ENCODE data around the gene CHFR.
"Not testable (repeated sequence)": the region's sequence is repeated elsewhere in the genome, so short reads cannot be mapped to it uniquely, and the experiment has no call there.

CHFR gene

GRCh38 chr12:132797820-132798570, 89.4 kb downstream of the CHFR start:
- FAIRE-seq (no peak), DNase-seq (ENCODE audit: insufficient read length) (no peak)
- TF ChIP-seq POLR2A (IDR thresholded peaks at IDR 0.05; ENCODE audit: low read depth, low read length) (no peak), POLR2AphosphoS5 (IDR thresholded peaks at IDR 0.05; ENCODE audit: low read depth, low read length) (no peak), TAF1 (IDR thresholded peaks at IDR 0.05; ENCODE audit: borderline replicate concordance, low read depth, low read length) (no peak)

GRCh38 chr12:132795847-132796246, 91.6 kb downstream of the CHFR start:
- no peak for TF ChIP-seq TAF1 (IDR thresholded peaks at IDR 0.05; ENCODE audit: borderline replicate concordance, low read depth, low read length)
- no peak for TF ChIP-seq POLR2A (IDR thresholded peaks at IDR 0.05; ENCODE audit: low read depth, low read length)
- TF ChIP-seq POLR2AphosphoS5 (IDR thresholded peaks at IDR 0.05; ENCODE audit: low read depth, low read length) = no peak
- FAIRE-seq (no peak), DNase-seq (ENCODE audit: insufficient read length) (no peak)

- not testable (repeated sequence) for FAIRE-seq; DNase-seq (ENCODE audit: insufficient read length)
Measured at GRCh38 chr12:132791940-132792339, 95.5 kb downstream of the CHFR start.

GRCh38 chr12:132789099-132789471, 98.3 kb downstream of the CHFR start:
- TF ChIP-seq POLR2A (IDR thresholded peaks at IDR 0.05; ENCODE audit: low read depth, low read length) (no peak), TAF1 (IDR thresholded peaks at IDR 0.05; ENCODE audit: borderline replicate concordance, low read depth, low read length) (no peak), POLR2AphosphoS5 (IDR thresholded peaks at IDR 0.05; ENCODE audit: low read depth, low read length) (no peak)
- FAIRE-seq (no peak), DNase-seq (ENCODE audit: insufficient read length) (no peak)

GRCh38 chr12:132788375-132789098, 98.9 kb downstream of the CHFR start:
- DNase-seq (ENCODE audit: insufficient read length) = no peak
- FAIRE-seq = no peak
- TF ChIP-seq POLR2A (IDR thresholded peaks at IDR 0.05; ENCODE audit: low read depth, low read length) (no peak), POLR2AphosphoS5 (IDR thresholded peaks at IDR 0.05; ENCODE audit: low read depth, low read length) (no peak), TAF1 (IDR thresholded peaks at IDR 0.05; ENCODE audit: borderline replicate concordance, low read depth, low read length) (no peak)

GRCh38 chr12:132787877-132788276, 99.5 kb downstream of the CHFR start:
- TF ChIP-seq POLR2AphosphoS5 (IDR thresholded peaks at IDR 0.05; ENCODE audit: low read depth, low read length) = no peak
- DNase-seq (ENCODE audit: insufficient read length) = no peak
- FAIRE-seq = no peak

- DNase-seq (ENCODE audit: insufficient read length) (no peak), FAIRE-seq (no peak)
- TF ChIP-seq TAF1 (IDR thresholded peaks at IDR 0.05; ENCODE audit: borderline replicate concordance, low read depth, low read length) (no peak), POLR2A (IDR thresholded peaks at IDR 0.05; ENCODE audit: low read depth, low read length) (no peak), POLR2AphosphoS5 (IDR thresholded peaks at IDR 0.05; ENCODE audit: low read depth, low read length) (no peak)
Measured at GRCh38 chr12:132786192-132786591, 101.2 kb downstream of the CHFR start.

- TF ChIP-seq POLR2AphosphoS5 (IDR thresholded peaks at IDR 0.05; ENCODE audit: low read depth, low read length) (no peak), POLR2A (IDR thresholded peaks at IDR 0.05; ENCODE audit: low read depth, low read length) (no peak), TAF1 (IDR thresholded peaks at IDR 0.05; ENCODE audit: borderline replicate concordance, low read depth, low read length) (no peak)
- no peak for DNase-seq (ENCODE audit: insufficient read length)
- FAIRE-seq = no peak
Measured at GRCh38 chr12:132784580-132784979, 102.8 kb downstream of the CHFR start.

- no peak for TF ChIP-seq TAF1 (IDR thresholded peaks at IDR 0.05; ENCODE audit: borderline replicate concordance, low read depth, low read length)
- DNase-seq (ENCODE audit: insufficient read length) = no peak
- FAIRE-seq = no peak
Measured at GRCh38 chr12:132783917-132784531, 103.4 kb downstream of the CHFR start.

All from GM12892 (cell line).